Bronchial epithelial cell (primary cell): ENCODE results near the gene UNKL. TPM values are rescaled to one million over a fixed set of nuclear protein-coding genes. Genes with fewer than 3 reads are reported as not detected.

Source experiments
- DNase-seq: peaks from one replicate; pipeline ENCODE4 v3.0.0-alpha.2; 2010; ENCODE audit warnings: low read depth
- FAIRE-seq: peaks from 2 replicates; lab custom pipeline; 2011; peaks lifted over from hg19 to GRCh38; lab: Jason Lieb, UNC
- H3K27me3 ChIP-seq: 2 replicates; pipeline ENCODE4 v1.5.1; 2011; ENCODE audit warnings: low read length; ENCODE audit not compliant: control insufficient read depth, insufficient read depth
- H3K36me3 ChIP-seq: 2 replicates; pipeline ENCODE4 v1.5.1; 2011; ENCODE audit warnings: low read length; ENCODE audit not compliant: control insufficient read depth, insufficient read depth
- H3K4me3 ChIP-seq: 2 replicates; pipeline ENCODE4 v1.5.1; 2011; ENCODE audit warnings: mild to moderate bottlenecking, low read depth, low read length, control low read depth
- total RNA-seq: library from RNA; depleted of rRNA; stranded (reverse); fragments of >200 nt; gene quantifications from 2 replicates; pipeline ENCODE4 v1.2.1, GENCODE V29; 2014
- TF ChIP-seq, protein P1 (sequence below): IDR thresholded peaks from 2 replicates; pipeline ENCODE4 v1.5.1; 2011; ENCODE audit warnings: mild to moderate bottlenecking, moderate library complexity, low read length, control low read depth, inconsistent platforms; ENCODE audit not compliant: insufficient read depth, severe bottlenecking

Gene UNKL
- total RNA-seq, 1 donor from 2014 or later: 2.4 TPM

GRCh38 chr16:1364510-1364909 lies 50.0 kb downstream of the UNKL start:
- Histone ChIP-seq H3K27me3 (no peaks in the 10 kb centered on the region), H3K4me3 (no peak overlapping the region), H3K36me3 (peaks cover 14% of the 10 kb centered on the region)
- TF ChIP-seq, protein P1, sequence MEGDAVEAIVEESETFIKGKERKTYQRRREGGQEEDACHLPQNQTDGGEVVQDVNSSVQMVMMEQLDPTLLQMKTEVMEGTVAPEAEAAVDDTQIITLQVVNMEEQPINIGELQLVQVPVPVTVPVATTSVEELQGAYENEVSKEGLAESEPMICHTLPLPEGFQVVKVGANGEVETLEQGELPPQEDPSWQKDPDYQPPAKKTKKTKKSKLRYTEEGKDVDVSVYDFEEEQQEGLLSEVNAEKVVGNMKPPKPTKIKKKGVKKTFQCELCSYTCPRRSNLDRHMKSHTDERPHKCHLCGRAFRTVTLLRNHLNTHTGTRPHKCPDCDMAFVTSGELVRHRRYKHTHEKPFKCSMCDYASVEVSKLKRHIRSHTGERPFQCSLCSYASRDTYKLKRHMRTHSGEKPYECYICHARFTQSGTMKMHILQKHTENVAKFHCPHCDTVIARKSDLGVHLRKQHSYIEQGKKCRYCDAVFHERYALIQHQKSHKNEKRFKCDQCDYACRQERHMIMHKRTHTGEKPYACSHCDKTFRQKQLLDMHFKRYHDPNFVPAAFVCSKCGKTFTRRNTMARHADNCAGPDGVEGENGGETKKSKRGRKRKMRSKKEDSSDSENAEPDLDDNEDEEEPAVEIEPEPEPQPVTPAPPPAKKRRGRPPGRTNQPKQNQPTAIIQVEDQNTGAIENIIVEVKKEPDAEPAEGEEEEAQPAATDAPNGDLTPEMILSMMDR: no peak
- no peak for DNase-seq
- FAIRE-seq: no peak

DNA sequence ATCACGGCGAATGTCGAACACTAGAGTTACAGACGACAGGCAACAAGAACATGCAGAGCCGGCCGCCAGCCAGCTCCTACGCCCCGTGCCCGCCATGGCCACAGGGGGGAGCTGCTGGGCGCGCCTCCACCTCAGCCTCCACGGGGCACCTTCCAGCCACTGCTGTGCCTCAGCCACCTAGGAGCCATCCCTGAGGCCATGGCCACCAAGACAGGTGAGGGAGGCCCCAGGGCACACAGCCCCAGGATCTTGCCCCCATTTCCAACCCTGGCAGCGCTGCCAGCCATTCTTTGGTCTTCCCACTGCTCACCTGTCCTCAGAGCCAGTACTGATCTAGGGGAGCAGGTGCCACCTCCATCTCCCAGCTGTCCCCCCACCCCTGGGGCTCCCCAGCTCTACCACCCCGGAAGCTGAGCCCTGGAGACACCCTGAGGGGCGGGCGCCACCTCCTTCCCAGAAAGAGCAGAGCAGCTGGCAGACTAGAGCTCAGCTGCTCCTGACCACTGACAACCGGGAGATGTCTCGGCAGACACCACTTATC lies 50.9 kb downstream of the UNKL start:
- H3K27me3 ChIP-seq: no peaks in the 10 kb centered on the region
- H3K4me3 ChIP-seq: no peak overlapping the region
- TF ChIP-seq, protein P1: peak; percentile 92
- FAIRE-seq (no peak), DNase-seq (peak; percentile 23)
- peaks cover 14% of the 10 kb centered on the region for H3K36me3 ChIP-seq

GRCh38 chr16:1362807-1363206 lies 51.7 kb downstream of the UNKL start:
- FAIRE-seq: no peak
- Histone ChIP-seq H3K27me3 (no peaks in the 10 kb centered on the region), H3K36me3 (peaks cover 15% of the 10 kb centered on the region), H3K4me3 (no peak overlapping the region)
- no peak for DNase-seq
- TF ChIP-seq, protein P1: no peak

GRCh38 chr16:1361685-1362360 lies 52.7 kb downstream of the UNKL start:
- TF ChIP-seq, protein P1: no peak
- H3K4me3 ChIP-seq: no peak overlapping the region
- DNase-seq (no peak), FAIRE-seq (no peak)
- peaks cover 14% of the 10 kb centered on the region for H3K36me3 ChIP-seq
- H3K27me3 ChIP-seq: no peaks in the 10 kb centered on the region

- Histone ChIP-seq H3K36me3 (peaks cover 9% of the 10 kb centered on the region), H3K4me3 (no peak overlapping the region), H3K27me3 (no peaks in the 10 kb centered on the region)
- TF ChIP-seq, protein P1: no peak
- FAIRE-seq (no peak), DNase-seq (no peak)
Measured at GRCh38 chr16:1357906-1358566, 56.5 kb downstream of the UNKL start.
